OCI-LY3 (cell line): ENCODE results near the gene OPN4.

ENCODE experiments used
- H2AFZ ChIP-seq: fragments of 200-600, 300-600 bp; shearing (Covaris generic); 2 replicates; pipeline ENCODE4 v1.6.0; 2014; ENCODE audit warnings: antibody characterized with exemption, low read depth, low read length
- H3K27ac ChIP-seq: fragments of 200-600, 300-600 bp; sonication (generic); 2 replicates; pipeline ENCODE4 v1.5.1; 2014; ENCODE audit warnings: mild to moderate bottlenecking, low read length, moderate library complexity, mixed read lengths
- H3K27me3 ChIP-seq: fragments of 200-600, 300-600 bp; sonication (generic); 2 replicates; pipeline ENCODE4 v1.6.1; 2014; ENCODE audit warnings: low read depth, low read length, mixed read lengths
- H3K36me3 ChIP-seq: fragments of 200-600, 300-600 bp; sonication (generic); replicated peaks from 2 replicates; pipeline ENCODE3; 2014; ENCODE audit warnings: low read depth, low read length, mixed read lengths
- H3K4me1 ChIP-seq: fragments of 300-600, 200-600 bp; sonication (generic); 2 replicates; pipeline ENCODE4 v1.6.1; 2014; ENCODE audit warnings: low read length, mixed read lengths
- H3K4me2 ChIP-seq: fragments of 200-600, 300-600 bp; sonication (generic); 2 replicates; pipeline ENCODE4 v1.6.1; 2014; ENCODE audit warnings: low read length, mixed read lengths
- H3K4me3 ChIP-seq: fragments of 300-600, 200-600 bp; sonication (generic); 2 replicates; pipeline ENCODE4 v1.5.1; 2014; ENCODE audit warnings: antibody characterized with exemption, mild to moderate bottlenecking, low read length, moderate library complexity
- H3K79me2 ChIP-seq: fragments of 300-600, 200-600 bp; shearing (Covaris generic); 2 replicates; pipeline ENCODE4 v1.6.1; 2014; ENCODE audit warnings: mild to moderate bottlenecking, low read length, mixed read lengths
- H3K9ac ChIP-seq: fragments of 300-600, 200-600 bp; shearing (Covaris generic); 2 replicates; pipeline ENCODE4 v1.6.0; 2014; ENCODE audit warnings: mild to moderate bottlenecking, low read length, moderate library complexity
- H3K9me3 ChIP-seq: fragments of 200-600, 300-600 bp; shearing (Covaris generic); 2 replicates; pipeline ENCODE4 v1.6.1; 2014; ENCODE audit warnings: low read length, mixed read lengths; ENCODE audit not compliant: insufficient read depth
- H4K20me1 ChIP-seq: fragments of 200-600, 300-600 bp; sonication (generic); 2 replicates; pipeline ENCODE4 v1.6.1; 2016; ENCODE audit warnings: low read length, mixed read lengths; ENCODE audit not compliant: insufficient read depth
- CTCF ChIP-seq: fragments of 200-600, 300-600 bp; sonication (generic); IDR thresholded peaks from 2 replicates; pipeline ENCODE4 v1.5.1; 2014; ENCODE audit warnings: antibody characterized with exemption, low read length, low read depth
- EZH2phosphoT487 ChIP-seq: fragments of 200-600 bp; shearing (Covaris generic); IDR thresholded peaks from 2 replicates; pipeline ENCODE4 v1.6.1; 2018; ENCODE audit warnings: antibody characterized with exemption, mixed run types, low read depth

Gene OPN4

GRCh38 chr10:86657396-86658011, 3.2 kb downstream of the OPN4 start:
- Histone ChIP-seq H3K27ac (no peak overlapping the region), H2AFZ (no peak overlapping the region), H3K4me1 (no peaks in the 10 kb centered on the region), H3K9ac (no peak overlapping the region), H4K20me1 (no peaks in the 10 kb centered on the region), H3K79me2 (no peaks in the 10 kb centered on the region), H3K36me3 (no peaks in the 10 kb centered on the region), H3K4me3 (no peak overlapping the region), H3K9me3 (no peaks in the 10 kb centered on the region), H3K27me3 (no peaks in the 10 kb centered on the region), H3K4me2 (no peak overlapping the region)
- no peak for TF ChIP-seq EZH2phosphoT487

GRCh38 chr10:86658261-86658741, 4.0 kb downstream of the OPN4 start:
- no peaks in the 10 kb centered on the region for H3K79me2 ChIP-seq
- H3K4me3 ChIP-seq, result no peak overlapping the region
- TF ChIP-seq CTCF, result no peak
- TF ChIP-seq EZH2phosphoT487, result no peak
- no peaks in the 10 kb centered on the region for H3K9me3 ChIP-seq
- H3K27me3 ChIP-seq, result no peaks in the 10 kb centered on the region
- H3K4me2 ChIP-seq, result no peak overlapping the region
- H4K20me1 ChIP-seq, result no peaks in the 10 kb centered on the region
- H2AFZ ChIP-seq, result no peak overlapping the region
- H3K27ac ChIP-seq, result no peak overlapping the region
- no peak overlapping the region for H3K9ac ChIP-seq
- no peaks in the 10 kb centered on the region for H3K4me1 ChIP-seq
- H3K36me3 ChIP-seq, result no peaks in the 10 kb centered on the region

- Histone ChIP-seq H3K79me2 (no peaks in the 10 kb centered on the region), H3K27me3 (no peaks in the 10 kb centered on the region)
These were observed 4.4 kb downstream of the OPN4 start for GRCh38 chr10:86658751-86659150.

GRCh38 chr10:86659161-86659691, 4.9 kb downstream of the OPN4 start:
- no peak overlapping the region for H3K4me3 ChIP-seq
- no peak overlapping the region for H3K9ac ChIP-seq
- H3K27me3 ChIP-seq, result no peaks in the 10 kb centered on the region
- H3K27ac ChIP-seq, result no peak overlapping the region
- no peaks in the 10 kb centered on the region for H3K4me1 ChIP-seq
- H4K20me1 ChIP-seq, result no peaks in the 10 kb centered on the region
- H3K4me2 ChIP-seq, result no peak overlapping the region
- TF ChIP-seq CTCF (no peak), EZH2phosphoT487 (no peak)
- no peak overlapping the region for H2AFZ ChIP-seq
- H3K9me3 ChIP-seq, result no peaks in the 10 kb centered on the region
- H3K36me3 ChIP-seq, result no peaks in the 10 kb centered on the region
- no peaks in the 10 kb centered on the region for H3K79me2 ChIP-seq

More at GRCh38 chr10:86658751-86659150, 4.4 kb downstream of the OPN4 start:
- Histone ChIP-seq H3K9ac (no peak overlapping the region), H3K9me3 (no peaks in the 10 kb centered on the region), H3K36me3 (no peaks in the 10 kb centered on the region), H3K27ac (no peak overlapping the region), H3K4me3 (no peak overlapping the region), H3K4me1 (no peaks in the 10 kb centered on the region), H2AFZ (no peak overlapping the region), H4K20me1 (no peaks in the 10 kb centered on the region), H3K4me2 (no peak overlapping the region)
- TF ChIP-seq EZH2phosphoT487 (no peak), CTCF (no peak)
